Measurements from ENCODE around the gene LTC4S.

LTC4S gene

DNA sequence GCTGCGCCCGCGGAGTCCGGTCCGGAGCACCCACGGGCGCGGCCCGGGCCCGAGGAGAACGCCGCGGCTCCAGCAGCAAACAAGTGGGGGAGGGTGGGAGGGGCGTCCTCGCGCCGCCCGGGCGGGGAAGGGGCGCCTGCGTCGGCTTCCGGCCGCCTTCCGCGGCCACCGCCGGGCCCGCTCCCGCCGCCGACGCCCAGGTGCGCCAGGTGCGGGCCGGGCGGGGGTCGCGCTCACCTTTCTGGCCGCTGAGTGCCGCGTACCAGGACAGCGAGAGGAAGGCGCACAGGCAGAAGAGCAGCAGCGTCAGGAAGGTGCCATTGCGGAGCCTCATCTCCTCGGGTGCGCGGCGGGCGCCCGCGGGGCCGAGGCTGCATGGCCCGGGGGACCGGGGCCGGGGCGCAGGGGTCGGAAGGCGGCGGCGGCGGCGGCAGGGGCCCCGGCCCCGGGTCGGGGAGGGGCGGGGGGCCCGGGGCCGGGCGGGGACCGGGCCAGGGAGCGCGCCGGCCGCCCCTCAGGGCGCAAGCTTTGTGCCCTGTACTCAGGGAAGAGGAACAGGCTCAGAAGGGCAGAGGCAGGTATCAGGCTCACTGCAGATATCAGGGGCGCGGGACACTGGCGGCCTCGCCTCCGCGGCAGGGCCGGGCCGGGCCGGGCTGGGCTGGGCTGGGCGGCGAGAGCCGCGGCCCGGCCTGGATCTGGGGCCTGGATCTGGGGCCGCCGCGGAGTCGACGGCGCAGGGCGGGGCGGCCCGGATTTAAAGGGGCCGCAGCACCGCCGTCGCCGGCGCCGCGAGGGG lies 12.7 kb downstream of the LTC4S start, which contains the start of gene MGAT4B:
Gene MGAT4B, minus strand, starts transcription at position 617 of the 799 bp plus-strand sequence. Its CDS starts 283 bp downstream, at position 334.
- H3K9me3 ChIP-seq (ENCODE audit: control insufficient read depth, low read length) = no peaks in the 10 kb centered on the region
- 0% methylated on average over 108 of the region's 108 CpGs for WGBS, 2 experiments
- H3K27ac ChIP-seq (ENCODE audit: insufficient read depth, low read depth, low read length, poor library complexity, severe bottlenecking) = peak within 1 kb of the TSS; percentile 16
- peak within 1 kb of the TSS; percentile 72 for H3K4me3 ChIP-seq (ENCODE audit: insufficient read depth, low read depth, low read length)
- no peaks in the 10 kb centered on the region for H3K27me3 ChIP-seq (ENCODE audit: control insufficient read depth, insufficient read depth, low read length, poor library complexity, severe bottlenecking)
- H3K4me1 ChIP-seq (ENCODE audit: control insufficient read depth, insufficient read depth, low read length) = peaks cover 33% of the 10 kb centered on the region
- no peaks in the 10 kb centered on the region for H3K36me3 ChIP-seq (ENCODE audit: control insufficient read depth, insufficient read depth, low read length)

- Histone ChIP-seq H3K27me3 (ENCODE audit: control insufficient read depth, insufficient read depth, low read length, poor library complexity, severe bottlenecking) (peaks cover 14% of the 10 kb centered on the region), H3K4me1 (ENCODE audit: control insufficient read depth, insufficient read depth, low read length) (no peaks in the 10 kb centered on the region), H3K36me3 (ENCODE audit: control insufficient read depth, insufficient read depth, low read length) (no peaks in the 10 kb centered on the region), H3K4me3 (ENCODE audit: insufficient read depth, low read depth, low read length) (no peak overlapping the region), H3K27ac (ENCODE audit: insufficient read depth, low read depth, low read length, poor library complexity, severe bottlenecking) (no peak overlapping the region), H3K9me3 (ENCODE audit: control insufficient read depth, low read length) (no peaks in the 10 kb centered on the region)
- WGBS, 2 experiments = 95 to 96% methylated on average over 27 of the region's 27 CpGs
Observed at GRCh38 chr5:179812135-179812825, 18.5 kb downstream of the LTC4S start.

GRCh38 chr5:179812997-179813607 lies 19.3 kb downstream of the LTC4S start:
- Histone ChIP-seq H3K4me1 (ENCODE audit: control insufficient read depth, insufficient read depth, low read length) (peaks cover under 1% of the 10 kb centered on the region), H3K4me3 (ENCODE audit: insufficient read depth, low read depth, low read length) (no peak overlapping the region), H3K27me3 (ENCODE audit: control insufficient read depth, insufficient read depth, low read length, poor library complexity, severe bottlenecking) (peaks cover 22% of the 10 kb centered on the region), H3K36me3 (ENCODE audit: control insufficient read depth, insufficient read depth, low read length) (no peaks in the 10 kb centered on the region), H3K9me3 (ENCODE audit: control insufficient read depth, low read length) (no peaks in the 10 kb centered on the region), H3K27ac (ENCODE audit: insufficient read depth, low read depth, low read length, poor library complexity, severe bottlenecking) (no peak overlapping the region)
- 75 to 94% methylated on average over 5 of the region's 5 CpGs for WGBS, 2 experiments

DNA sequence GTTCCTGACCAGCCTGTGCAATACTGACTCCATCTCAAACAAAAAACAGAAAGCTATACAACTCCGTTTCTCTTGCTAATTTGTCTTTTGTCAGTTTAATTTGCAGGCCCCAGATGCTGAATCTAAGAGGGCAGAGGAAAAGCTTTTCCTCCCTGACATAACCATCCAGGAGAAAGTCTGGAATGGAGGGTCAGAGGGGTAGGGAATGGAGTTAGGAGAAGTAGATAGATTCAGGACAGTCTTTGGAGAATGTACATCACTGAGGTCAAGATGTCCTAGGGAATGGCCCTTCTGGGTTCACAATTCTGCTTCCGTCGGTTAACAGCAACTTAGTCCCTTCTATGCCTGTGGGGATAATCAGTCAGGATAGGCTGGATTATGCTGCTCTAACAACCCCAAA lies 20.3 kb downstream of the LTC4S start:
- Histone ChIP-seq H3K36me3 (ENCODE audit: control insufficient read depth, insufficient read depth, low read length) (no peaks in the 10 kb centered on the region), H3K27ac (ENCODE audit: insufficient read depth, low read depth, low read length, poor library complexity, severe bottlenecking) (no peak overlapping the region), H3K9me3 (ENCODE audit: control insufficient read depth, low read length) (no peaks in the 10 kb centered on the region), H3K27me3 (ENCODE audit: control insufficient read depth, insufficient read depth, low read length, poor library complexity, severe bottlenecking) (peaks cover 30% of the 10 kb centered on the region), H3K4me1 (ENCODE audit: control insufficient read depth, insufficient read depth, low read length) (peaks cover 9% of the 10 kb centered on the region), H3K4me3 (ENCODE audit: insufficient read depth, low read depth, low read length) (no peak overlapping the region)
- WGBS, 2 experiments = 72 to 76% methylated on average over 3 of the region's 3 CpGs

- H3K36me3 ChIP-seq (ENCODE audit: control insufficient read depth, insufficient read depth, low read length) = no peaks in the 10 kb centered on the region
- H3K9me3 ChIP-seq (ENCODE audit: control insufficient read depth, low read length) = no peaks in the 10 kb centered on the region
- no peak overlapping the region for H3K4me3 ChIP-seq (ENCODE audit: insufficient read depth, low read depth, low read length)
- H3K4me1 ChIP-seq (ENCODE audit: control insufficient read depth, insufficient read depth, low read length) = peaks cover 15% of the 10 kb centered on the region
- no peak overlapping the region for H3K27ac ChIP-seq (ENCODE audit: insufficient read depth, low read depth, low read length, poor library complexity, severe bottlenecking)
- WGBS, 2 experiments = 94 to 95% methylated on average over 21 of the region's 21 CpGs
- peaks cover 35% of the 10 kb centered on the region for H3K27me3 ChIP-seq (ENCODE audit: control insufficient read depth, insufficient read depth, low read length, poor library complexity, severe bottlenecking)
Observed at GRCh38 chr5:179815491-179816249, 21.9 kb downstream of the LTC4S start.

GRCh38 chr5:179816401-179816795 lies 22.6 kb downstream of the LTC4S start:
- WGBS, 2 experiments = 65 to 69% methylated on average over 23 of the region's 23 CpGs
- peak overlapping the region; percentile 35 for H3K4me3 ChIP-seq (ENCODE audit: insufficient read depth, low read depth, low read length)
- peaks cover 35% of the 10 kb centered on the region for H3K27me3 ChIP-seq (ENCODE audit: control insufficient read depth, insufficient read depth, low read length, poor library complexity, severe bottlenecking)
- H3K27ac ChIP-seq (ENCODE audit: insufficient read depth, low read depth, low read length, poor library complexity, severe bottlenecking) = no peak overlapping the region
- no peaks in the 10 kb centered on the region for H3K36me3 ChIP-seq (ENCODE audit: control insufficient read depth, insufficient read depth, low read length)
- peaks cover 15% of the 10 kb centered on the region for H3K4me1 ChIP-seq (ENCODE audit: control insufficient read depth, insufficient read depth, low read length)
- H3K9me3 ChIP-seq (ENCODE audit: control insufficient read depth, low read length) = no peaks in the 10 kb centered on the region

DNA sequence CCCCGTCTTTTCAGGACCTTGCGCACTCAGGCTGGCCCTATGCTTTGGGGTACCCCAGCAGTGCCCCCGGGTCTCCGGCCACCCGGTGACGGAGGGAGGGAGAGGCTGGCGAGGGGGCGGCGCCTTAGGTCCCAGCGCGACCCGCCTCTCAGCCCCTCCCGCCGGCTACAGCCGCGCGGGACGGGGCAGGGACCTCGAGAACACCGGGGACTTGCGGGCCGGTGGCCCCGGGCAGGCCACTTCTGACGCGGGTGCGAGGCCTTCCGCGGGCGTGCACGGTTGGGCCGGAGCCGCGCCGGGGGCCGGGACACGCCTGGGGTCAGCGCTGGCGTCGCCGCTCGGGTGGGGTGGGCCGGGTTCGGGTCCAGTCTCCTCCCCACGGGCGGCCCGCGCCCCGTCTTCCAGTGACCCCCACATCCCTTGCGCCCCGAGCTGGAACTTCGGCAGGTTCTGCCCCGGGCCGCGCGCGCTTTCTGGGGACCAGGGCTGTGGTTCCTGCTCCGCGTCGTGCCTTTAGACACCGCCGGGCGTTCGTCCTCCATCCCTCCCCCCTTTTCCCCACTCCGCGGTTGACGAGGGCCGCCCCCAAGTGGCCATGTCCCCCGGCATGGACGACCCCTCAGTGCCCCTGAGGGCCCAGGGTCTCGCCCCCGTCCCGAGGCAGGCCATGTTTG lies 23.1 kb downstream of the LTC4S start:
- Histone ChIP-seq H3K4me1 (ENCODE audit: control insufficient read depth, insufficient read depth, low read length) (peaks cover 17% of the 10 kb centered on the region), H3K36me3 (ENCODE audit: control insufficient read depth, insufficient read depth, low read length) (no peaks in the 10 kb centered on the region), H3K4me3 (ENCODE audit: insufficient read depth, low read depth, low read length) (peak overlapping the region; percentile 35), H3K27me3 (ENCODE audit: control insufficient read depth, insufficient read depth, low read length, poor library complexity, severe bottlenecking) (peaks cover 35% of the 10 kb centered on the region), H3K27ac (ENCODE audit: insufficient read depth, low read depth, low read length, poor library complexity, severe bottlenecking) (no peak overlapping the region), H3K9me3 (ENCODE audit: control insufficient read depth, low read length) (no peaks in the 10 kb centered on the region)
- WGBS, 2 experiments = 3 to 4% methylated on average over 72 of the region's 72 CpGs

- H3K27me3 ChIP-seq (ENCODE audit: control insufficient read depth, insufficient read depth, low read length, poor library complexity, severe bottlenecking) = peaks cover 35% of the 10 kb centered on the region
- WGBS, 2 experiments = 71 to 78% methylated on average over 8 of the region's 8 CpGs
- no peaks in the 10 kb centered on the region for H3K36me3 ChIP-seq (ENCODE audit: control insufficient read depth, insufficient read depth, low read length)
- H3K4me3 ChIP-seq (ENCODE audit: insufficient read depth, low read depth, low read length) = peak overlapping the region; percentile 35
- H3K27ac ChIP-seq (ENCODE audit: insufficient read depth, low read depth, low read length, poor library complexity, severe bottlenecking) = no peak overlapping the region
- H3K9me3 ChIP-seq (ENCODE audit: control insufficient read depth, low read length) = no peaks in the 10 kb centered on the region
- peaks cover 23% of the 10 kb centered on the region for H3K4me1 ChIP-seq (ENCODE audit: control insufficient read depth, insufficient read depth, low read length)
Observed at GRCh38 chr5:179817470-179817840, 23.7 kb downstream of the LTC4S start.

GRCh38 chr5:179817890-179818745 lies 24.3 kb downstream of the LTC4S start:
- Histone ChIP-seq H3K27ac (ENCODE audit: insufficient read depth, low read depth, low read length, poor library complexity, severe bottlenecking) (no peak overlapping the region), H3K9me3 (ENCODE audit: control insufficient read depth, low read length) (no peaks in the 10 kb centered on the region), H3K4me3 (ENCODE audit: insufficient read depth, low read depth, low read length) (peak overlapping the region; percentile 22), H3K4me1 (ENCODE audit: control insufficient read depth, insufficient read depth, low read length) (peaks cover 27% of the 10 kb centered on the region), H3K27me3 (ENCODE audit: control insufficient read depth, insufficient read depth, low read length, poor library complexity, severe bottlenecking) (peaks cover 35% of the 10 kb centered on the region), H3K36me3 (ENCODE audit: control insufficient read depth, insufficient read depth, low read length) (no peaks in the 10 kb centered on the region)
- WGBS, 2 experiments = 59 to 63% methylated on average over 14 of the region's 14 CpGs

Measured in ectodermal cell (in vitro differentiated cells).